ENCODE results near the gene TENM3.

Gene TENM3

GRCh38 chr4:182531555-182532162 lies 288.5 kb downstream of the TENM3 start:
- no peak for DNase-seq

- DNase-seq, result no peak
Measured at GRCh38 chr4:182532441-182532840, 289.2 kb downstream of the TENM3 start.

GRCh38 chr4:182533964-182534363 lies 290.8 kb downstream of the TENM3 start:
- no peak for DNase-seq

- no peak for DNase-seq
Measured at GRCh38 chr4:182536221-182536811, 293.1 kb downstream of the TENM3 start.

- no peak for DNase-seq
Measured at GRCh38 chr4:182537031-182537795, 294.0 kb downstream of the TENM3 start.

GRCh38 chr4:182538031-182538430 lies 294.8 kb downstream of the TENM3 start:
- no peak for DNase-seq

- no peak for DNase-seq
Measured at GRCh38 chr4:182540496-182540895, 297.3 kb downstream of the TENM3 start.

- no peak for DNase-seq
Measured at GRCh38 chr4:182547435-182547834, 304.2 kb downstream of the TENM3 start.

GRCh38 chr4:182548156-182548555 lies 305.0 kb downstream of the TENM3 start:
- no peak for DNase-seq

- DNase-seq, result no peak
Measured at GRCh38 chr4:182549356-182549755, 306.2 kb downstream of the TENM3 start.

GRCh38 chr4:182552948-182553347 lies 309.7 kb downstream of the TENM3 start:
- DNase-seq, result no peak

- DNase-seq, result no peak
Measured at GRCh38 chr4:182553653-182554052, 310.5 kb downstream of the TENM3 start.

GRCh38 chr4:182554736-182555135 lies 311.5 kb downstream of the TENM3 start:
- DNase-seq, result no peak

GRCh38 chr4:182555997-182556418 lies 312.8 kb downstream of the TENM3 start:
- DNase-seq, result no peak

GRCh38 chr4:182556580-182556979 lies 313.4 kb downstream of the TENM3 start:
- DNase-seq, result no peak

- DNase-seq, result no peak
Measured at GRCh38 chr4:182560358-182560757, 317.2 kb downstream of the TENM3 start.

- DNase-seq, result no peak
Measured at GRCh38 chr4:182562350-182562749, 319.1 kb downstream of the TENM3 start.

- DNase-seq, result no peak
Measured at GRCh38 chr4:182564724-182565369, 321.6 kb downstream of the TENM3 start.

- DNase-seq, result no peak
Measured at GRCh38 chr4:182567119-182567518, 323.9 kb downstream of the TENM3 start.

- no peak for DNase-seq
Measured at GRCh38 chr4:182569561-182569960, 326.4 kb downstream of the TENM3 start.

GRCh38 chr4:182574706-182575105 lies 331.5 kb downstream of the TENM3 start:
- DNase-seq, result no peak

GRCh38 chr4:182575225-182575624 lies 332.0 kb downstream of the TENM3 start:
- DNase-seq, result no peak

- no peak for DNase-seq
Measured at GRCh38 chr4:182576601-182577289, 333.5 kb downstream of the TENM3 start.

Measured in effector CD8-positive, alpha-beta T cell (primary cell).